ENCODE data around the gene ODF2. TPM values are rescaled to one million over a fixed set of nuclear protein-coding genes. Genes with fewer than 3 reads are reported as not detected.

Gene ODF2
- total RNA-seq, 1 experiment from 2014 or later = 37.3 TPM

- TF ChIP-seq CTCF (IDR thresholded peaks at IDR 0.05; ENCODE audit: unreplicated experiment) = no peak
- intact Hi-C loops (cut with micrococcal nuclease) = loop anchor here (10.0 kb wide), 1 partner anchor 50 kb away; no protein-coding TSS in a partner anchor
- no peaks in the 10 kb centered on the region for H3K4me1 Mint-ChIP-seq (ENCODE audit: insufficient read depth, unreplicated experiment)
- no peaks in the 10 kb centered on the region for H3K36me3 Mint-ChIP-seq (ENCODE audit: insufficient read depth, unreplicated experiment)
- DNase-seq (ENCODE audit: unreplicated experiment) = no peak
- no peak overlapping the region for H3K4me3 Mint-ChIP-seq (ENCODE audit: unreplicated experiment)
- no TSS peak for BruUV-seq (replicated peaks)
- POLR2A ChIA-PET = no interaction called here
- H3K9me3 Mint-ChIP-seq (ENCODE audit: unreplicated experiment) = no peaks in the 10 kb centered on the region
- CTCF ChIA-PET = interaction anchor here (1.0 kb wide), 1 partner anchor 52 kb away, joined by 3 read pairs; no protein-coding TSS in a partner anchor
- H3K27ac Mint-ChIP-seq (ENCODE audit: low read depth, unreplicated experiment) = no peak overlapping the region
- H3K27me3 Mint-ChIP-seq (ENCODE audit: insufficient read depth, unreplicated experiment) = peaks cover 35% of the 10 kb centered on the region
Observed at GRCh38 chr9:128414461-128414860, 41.3 kb upstream of the ODF2 start.

DNA sequence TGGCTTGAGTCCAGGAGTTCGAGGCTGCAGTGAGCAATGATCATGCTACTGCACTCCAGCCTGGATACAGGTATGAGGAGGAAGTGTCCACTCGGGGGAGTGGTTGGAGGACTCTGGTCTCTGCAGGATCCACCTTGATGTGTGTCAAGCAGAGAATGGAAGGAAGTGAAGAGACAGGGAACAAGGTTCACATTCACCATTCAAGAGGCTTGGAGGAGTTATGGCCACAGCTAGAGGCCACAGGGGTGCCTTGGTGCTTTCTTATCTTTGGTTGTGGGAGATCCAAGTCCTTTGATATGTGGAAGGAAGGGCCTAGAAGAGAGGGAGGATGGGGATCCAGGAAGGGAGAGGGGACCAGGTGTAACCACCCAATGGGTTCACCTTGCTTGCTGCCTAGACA is 40.5 kb upstream of the ODF2 start:
- ChIA-PET CTCF (no interaction called here), POLR2A (no interaction called here)
- intact Hi-C loops (cut with micrococcal nuclease) = loop anchor here (10.0 kb wide), 1 partner anchor 50 kb away; no protein-coding TSS in a partner anchor
- H3K36me3 Mint-ChIP-seq (ENCODE audit: insufficient read depth, unreplicated experiment) = no peaks in the 10 kb centered on the region
- no peak overlapping the region for H3K4me3 Mint-ChIP-seq (ENCODE audit: unreplicated experiment)
- no peak overlapping the region for H3K27ac Mint-ChIP-seq (ENCODE audit: low read depth, unreplicated experiment)
- no peak for TF ChIP-seq CTCF (IDR thresholded peaks at IDR 0.05; ENCODE audit: unreplicated experiment)
- no peaks in the 10 kb centered on the region for H3K9me3 Mint-ChIP-seq (ENCODE audit: unreplicated experiment)
- H3K27me3 Mint-ChIP-seq (ENCODE audit: insufficient read depth, unreplicated experiment) = peaks cover 35% of the 10 kb centered on the region
- BruUV-seq (replicated peaks) = no TSS peak
- no peak for DNase-seq (ENCODE audit: unreplicated experiment)
- H3K4me1 Mint-ChIP-seq (ENCODE audit: insufficient read depth, unreplicated experiment) = no peaks in the 10 kb centered on the region

DNA sequence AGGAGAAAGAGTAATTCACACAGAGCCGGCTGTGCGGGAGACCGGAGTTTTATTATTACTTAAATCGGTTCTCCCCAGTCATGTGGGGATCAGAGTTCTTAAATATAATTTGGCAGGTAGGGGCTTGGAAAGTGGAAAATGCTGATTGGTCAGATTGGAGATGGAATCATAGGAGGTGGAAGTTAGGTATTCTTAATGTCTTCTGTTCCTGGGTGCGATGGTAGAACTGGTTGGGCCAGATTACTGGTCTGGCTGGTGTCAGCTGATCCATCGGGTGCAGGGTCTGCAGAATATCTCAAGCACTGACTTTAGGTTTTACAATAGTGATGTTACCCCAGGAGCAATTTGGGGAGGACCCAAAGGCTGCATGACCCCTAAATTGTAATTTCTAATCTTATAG is 39.8 kb upstream of the ODF2 start:
- Mint-ChIP-seq H3K4me1 (ENCODE audit: insufficient read depth, unreplicated experiment) (no peaks in the 10 kb centered on the region), H3K27ac (ENCODE audit: low read depth, unreplicated experiment) (no peak overlapping the region), H3K36me3 (ENCODE audit: insufficient read depth, unreplicated experiment) (no peaks in the 10 kb centered on the region), H3K4me3 (ENCODE audit: unreplicated experiment) (no peak overlapping the region), H3K27me3 (ENCODE audit: insufficient read depth, unreplicated experiment) (peaks cover 35% of the 10 kb centered on the region), H3K9me3 (ENCODE audit: unreplicated experiment) (no peaks in the 10 kb centered on the region)
- POLR2A ChIA-PET = no interaction called here
- DNase-seq (ENCODE audit: unreplicated experiment) = no peak
- BruUV-seq (replicated peaks) = no TSS peak
- TF ChIP-seq CTCF (IDR thresholded peaks at IDR 0.05; ENCODE audit: unreplicated experiment) = no peak
- CTCF ChIA-PET = interaction anchor here (0.6 to 1.4 kb wide), 2 partner anchors 22 to 138 kb away, joined by 3 to 5 read pairs; no protein-coding TSS in a partner anchor
- intact Hi-C loops (cut with micrococcal nuclease) = loop anchor here (10.0 kb wide), 1 partner anchor 51 kb away; no protein-coding TSS in a partner anchor

DNA sequence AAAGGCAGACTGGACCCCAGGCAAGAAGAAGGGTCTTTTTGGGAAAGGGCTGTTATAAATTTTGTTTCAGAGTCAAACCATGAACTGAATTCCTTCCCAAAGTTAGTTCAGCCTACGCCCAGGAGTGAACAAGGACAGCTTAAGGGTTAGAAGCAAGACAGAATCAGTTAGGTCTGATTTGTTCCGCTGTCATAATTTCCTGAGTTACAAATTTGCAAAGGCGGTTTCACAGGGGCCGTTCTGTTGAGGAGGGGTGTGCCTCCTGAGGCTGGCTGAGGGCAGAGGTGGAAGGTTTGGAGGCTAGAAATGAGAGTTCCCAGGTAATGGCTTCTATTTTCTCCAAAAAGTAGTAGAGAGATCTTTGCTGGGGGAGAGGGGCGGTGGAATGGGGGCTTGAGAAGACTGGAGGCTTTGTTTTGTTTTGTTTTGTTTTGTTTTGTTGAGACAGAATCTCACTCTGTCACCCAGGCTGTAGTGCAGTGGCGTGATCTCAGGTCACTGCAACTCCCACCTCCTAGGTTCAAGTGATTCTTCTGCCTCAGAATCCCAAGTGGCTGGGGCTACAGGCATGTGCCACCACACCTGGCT is 39.3 kb upstream of the ODF2 start:
- Mint-ChIP-seq H3K27me3 (ENCODE audit: insufficient read depth, unreplicated experiment) (peaks cover 35% of the 10 kb centered on the region), H3K9me3 (ENCODE audit: unreplicated experiment) (no peaks in the 10 kb centered on the region), H3K27ac (ENCODE audit: low read depth, unreplicated experiment) (no peak overlapping the region)

More for the DNA sequence above, 39.3 kb upstream of the ODF2 start:
- TF ChIP-seq CTCF (IDR thresholded peaks at IDR 0.05; ENCODE audit: unreplicated experiment) = no peak
- no TSS peak for BruUV-seq (replicated peaks)
- intact Hi-C loops (cut with micrococcal nuclease) = loop anchor here (10.0 kb wide), 1 partner anchor 52 kb away; no protein-coding TSS in a partner anchor
- Mint-ChIP-seq H3K4me1 (ENCODE audit: insufficient read depth, unreplicated experiment) (no peaks in the 10 kb centered on the region), H3K4me3 (ENCODE audit: unreplicated experiment) (no peak overlapping the region), H3K36me3 (ENCODE audit: insufficient read depth, unreplicated experiment) (no peaks in the 10 kb centered on the region)
- ChIA-PET POLR2A (interaction anchor here (0.7 kb wide), 1 partner anchor 21 kb away, joined by 3 read pairs; no protein-coding TSS in a partner anchor), CTCF (interaction anchor here (0.6 to 1.4 kb wide), 2 partner anchors 22 to 137 kb away, joined by 3 to 5 read pairs; no protein-coding TSS in a partner anchor)
- no peak for DNase-seq (ENCODE audit: unreplicated experiment)

Data from MCF 10A (cell line).